HEK293 (cell line): ENCODE measurements around the gene CTSA.

Source experiments
- CTCF ChIA-PET: fragments of 350-600 bp; formaldehyde crosslinking; extraction: SDS; loops from one replicate; lab custom pipeline; 2021; ENCODE audit warnings: antibody characterized with exemption; lab: Yijun Ruan, JAX
- POLR2A ChIA-PET: fragments of 300-600 bp; formaldehyde crosslinking; extraction: SDS; loops from one replicate; lab custom pipeline; 2020; ENCODE audit warnings: antibody characterized with exemption, inconsistent platforms; lab: Yijun Ruan, JAX
- H3K27ac ChIP-seq: fragments of 200-500 bp; sonication (Bioruptor generic); 2 replicates; pipeline ENCODE4 v1.5.1; 2014; ENCODE audit warnings: low read depth, low read length, control low read depth, inconsistent platforms; ENCODE audit errors: extremely low read depth
- H3K36me3 ChIP-seq, 2 experiments: fragments of 200-500 bp in 1 of 2; sonication (Bioruptor generic) in 1 of 2; 1 replicate in 1 of 2; 2 replicates in 1 of 2; pipeline ENCODE4 v1.5.1; 2014 to 2017; ENCODE audit warnings: inconsistent platforms in 2 of 2, low read length in 2 of 2; ENCODE audit not compliant: control insufficient read depth in 2 of 2, insufficient read depth in 1 of 2
- H3K4me1 ChIP-seq: fragments of 200-500 bp; sonication (Bioruptor generic); 2 replicates; pipeline ENCODE4 v1.5.1; 2014; ENCODE audit warnings: mild to moderate bottlenecking, low read length, inconsistent platforms; ENCODE audit not compliant: control insufficient read depth, insufficient read depth
- H3K4me3 ChIP-seq: 2 replicates; pipeline ENCODE4 v1.5.1; 2011; ENCODE audit warnings: low read depth, mild to moderate bottlenecking, control low read depth, low read length, moderate library complexity
- H3K9me3 ChIP-seq: fragments of 200-500 bp; sonication (Bioruptor generic); 2 replicates; pipeline ENCODE4 v1.5.1; 2014; ENCODE audit warnings: low read depth, low read length, inconsistent platforms; ENCODE audit not compliant: control insufficient read depth, insufficient read depth
- FEZF1 ChIP-seq: fragments of 450-650 bp; formaldehyde crosslinking; IDR thresholded peaks from 2 replicates; pipeline ENCODE4 v1.5.1; 2016; ENCODE audit warnings: missing biosample characterization, missing genetic modification characterization
- GLIS1 ChIP-seq: fragments of 450-650 bp; formaldehyde crosslinking; IDR thresholded peaks from 2 replicates; pipeline ENCODE4 v1.5.1; 2016; ENCODE audit warnings: missing biosample characterization, missing genetic modification characterization
- GLIS2 ChIP-seq: fragments of 450-650 bp; formaldehyde crosslinking; IDR thresholded peaks from 2 replicates; pipeline ENCODE4 v1.5.1; 2016; ENCODE audit warnings: missing biosample characterization, missing genetic modification characterization
- MZF1 ChIP-seq: fragments of 450-650 bp; formaldehyde crosslinking; IDR thresholded peaks from 2 replicates; pipeline ENCODE4 v1.5.1; 2017; ENCODE audit warnings: missing biosample characterization, missing genetic modification characterization, borderline replicate concordance
- PRDM10 ChIP-seq: fragments of 450-650 bp; formaldehyde crosslinking; IDR thresholded peaks from 2 replicates; pipeline ENCODE4 v1.5.1; 2016; ENCODE audit warnings: missing biosample characterization, missing genetic modification characterization
- ZBTB10 ChIP-seq: fragments of 450-650 bp; formaldehyde crosslinking; IDR thresholded peaks from 2 replicates; pipeline ENCODE4 v1.5.1; 2016; ENCODE audit warnings: missing biosample characterization, missing genetic modification characterization
- ZBTB11 ChIP-seq: fragments of 450-650 bp; formaldehyde crosslinking; conservative IDR thresholded peaks from 2 replicates; pipeline ENCODE4 v1.5.1; 2016; ENCODE audit warnings: low read depth, missing biosample characterization, missing genetic modification characterization
- ZBTB7A ChIP-seq: fragments of 450-650 bp; formaldehyde crosslinking; IDR thresholded peaks from 2 replicates; pipeline ENCODE4 v1.5.1; 2016; ENCODE audit warnings: low read depth, missing biosample characterization, missing genetic modification characterization
- ZFP41 ChIP-seq: fragments of 450-650 bp; formaldehyde crosslinking; IDR thresholded peaks from 2 replicates; pipeline ENCODE4 v1.5.1; 2016; ENCODE audit warnings: missing biosample characterization, missing genetic modification characterization, borderline replicate concordance
- ZIC2 ChIP-seq: fragments of 450-650 bp; formaldehyde crosslinking; IDR thresholded peaks from 2 replicates; pipeline ENCODE4 v1.5.1; 2016; ENCODE audit warnings: missing biosample characterization, missing genetic modification characterization
- ZNF335 ChIP-seq: fragments of 450-650 bp; formaldehyde crosslinking; conservative IDR thresholded peaks from 2 replicates; pipeline ENCODE4 v1.5.1; 2016; ENCODE audit warnings: missing biosample characterization, missing genetic modification characterization
- ZNF341 ChIP-seq: fragments of 450-650 bp; formaldehyde crosslinking; IDR thresholded peaks from 2 replicates; pipeline ENCODE4; 2016; ENCODE audit warnings: low read depth, missing biosample characterization, missing genetic modification characterization
- ZNF398 ChIP-seq: fragments of 450-650 bp; formaldehyde crosslinking; IDR thresholded peaks from 2 replicates; pipeline ENCODE4 v1.5.1; 2017; ENCODE audit warnings: missing biosample characterization, missing genetic modification characterization
- ZNF530 ChIP-seq: fragments of 450-650 bp; formaldehyde crosslinking; IDR thresholded peaks from 2 replicates; pipeline ENCODE4 v1.5.1; 2016; ENCODE audit warnings: low read depth, missing biosample characterization, missing genetic modification characterization
- ZNF548 ChIP-seq: fragments of 450-650 bp; formaldehyde crosslinking; IDR thresholded peaks from 2 replicates; pipeline ENCODE4 v1.5.1; 2016; ENCODE audit warnings: missing biosample characterization, missing genetic modification characterization
- ZNF580 ChIP-seq: fragments of 450-650 bp; formaldehyde crosslinking; IDR thresholded peaks from 2 replicates; pipeline ENCODE4 v1.5.1; 2016; ENCODE audit warnings: missing biosample characterization, missing genetic modification characterization
- ZNF777 ChIP-seq: fragments of 450-650 bp; formaldehyde crosslinking; IDR thresholded peaks from 2 replicates; pipeline ENCODE4 v1.5.1; 2017; ENCODE audit warnings: missing biosample characterization, missing genetic modification characterization, borderline replicate concordance

CTSA gene

GRCh38 chr20:45934046-45934585 is 43.0 kb downstream of the CTSA start:
- Histone ChIP-seq H3K4me1 (peaks cover 9% of the 10 kb centered on the region), H3K4me3 (peak overlapping the region; percentile 96), H3K27ac (peak overlapping the region; percentile 98), H3K9me3 (no peaks in the 10 kb centered on the region), H3K36me3 (peaks cover 0 to 16% of the 10 kb centered on the region in 2 experiments; a peak in 1 of 3 replicates)
- ChIA-PET POLR2A (interaction anchor here (0.6 to 3.4 kb wide), 29 partner anchors 8 to 1437 kb away, joined by 3 to 28 read pairs (median 5); partner anchors contain the start of genes ACOT8, CTSA, NEURL2 and UBE2C), CTCF (interaction anchor here (0.6 to 3.3 kb wide), 9 partner anchors 14 to 141 kb away, joined by 3 to 18 read pairs (median 3); no protein-coding TSS in a partner anchor)
- TF ChIP-seq ZNF530 (tag by site-specific recombination) (no peak), ZBTB11 (tag by site-specific recombination) (0 out of 2 replicates have a peak, but pooled peaks have one; percentile 50), ZNF341 (tag by site-specific recombination) (peak; percentile 74), ZNF398 (tag by site-specific recombination) (peak; percentile 88), ZIC2 (tag by site-specific recombination) (peak; percentile 94), ZNF580 (tag by site-specific recombination) (no peak), ZBTB10 (tag by site-specific recombination) (0 out of 2 replicates have a peak, but pooled peaks have one; percentile 40), ZBTB7A (peak; percentile 52; the same call in 1 of the 2 replicates), GLIS2 (tag by site-specific recombination) (peak; percentile 91), GLIS1 (peak; percentile 69), ZNF777 (tag by site-specific recombination) (peak; percentile 52; the same call in 1 of the 2 replicates), ZFP41 (tag by site-specific recombination) (no peak), MZF1 (tag by site-specific recombination) (no peak), PRDM10 (tag by site-specific recombination) (peak; percentile 56; the same call in 1 of the 2 replicates), FEZF1 (tag by site-specific recombination) (peak; percentile 63), ZNF335 (peak; percentile 96), ZNF548 (tag by site-specific recombination) (no peak)
